NCI-H187 treated with DMSO at 0.1 percent for 48 hours (cell line): ENCODE measurements around the gene EPHA6.
"Not testable (repeated sequence)": the region's sequence is repeated elsewhere in the genome, so short reads cannot be mapped to it uniquely, and the experiment has no call there.

Experiments
- DNase-seq: peaks from one replicate; lab custom pipeline; 2025; lab: John Stamatoyannopoulos, UW

Gene EPHA6

GRCh38 chr3:97025612-97026011 is 211.2 kb downstream of the EPHA6 start:
- not testable (repeated sequence) for DNase-seq

GRCh38 chr3:97029972-97030371 is 215.6 kb downstream of the EPHA6 start:
- DNase-seq, result no peak

GRCh38 chr3:97037294-97037943 is 223.0 kb downstream of the EPHA6 start:
- no peak for DNase-seq

- DNase-seq, result no peak
Observed at GRCh38 chr3:97043411-97043810, 229.0 kb downstream of the EPHA6 start.

GRCh38 chr3:97057365-97057764 is 243.0 kb downstream of the EPHA6 start:
- DNase-seq, result no peak

GRCh38 chr3:97059168-97059567 is 244.8 kb downstream of the EPHA6 start:
- no peak for DNase-seq

GRCh38 chr3:97066531-97066930 is 252.1 kb downstream of the EPHA6 start:
- DNase-seq, result no peak

- DNase-seq, result no peak
Observed at GRCh38 chr3:97070302-97070701, 255.9 kb downstream of the EPHA6 start.

- no peak for DNase-seq
Observed at GRCh38 chr3:97074546-97074945, 260.2 kb downstream of the EPHA6 start.

GRCh38 chr3:97076673-97077072 is 262.3 kb downstream of the EPHA6 start:
- DNase-seq, result no peak

- no peak for DNase-seq
Observed at GRCh38 chr3:97089621-97090020, 275.2 kb downstream of the EPHA6 start.

GRCh38 chr3:97102641-97103040 is 288.2 kb downstream of the EPHA6 start:
- DNase-seq, result no peak

- DNase-seq, result no peak
Observed at GRCh38 chr3:97105989-97106651, 291.7 kb downstream of the EPHA6 start.

GRCh38 chr3:97106652-97106989 is 292.2 kb downstream of the EPHA6 start:
- no peak for DNase-seq

GRCh38 chr3:97108136-97108535 is 293.7 kb downstream of the EPHA6 start:
- no peak for DNase-seq

- DNase-seq, result no peak
Observed at GRCh38 chr3:97111244-97111643, 296.9 kb downstream of the EPHA6 start.

GRCh38 chr3:97121386-97121785 is 307.0 kb downstream of the EPHA6 start:
- no peak for DNase-seq

GRCh38 chr3:97125902-97126499 is 311.6 kb downstream of the EPHA6 start:
- no peak for DNase-seq

- no peak for DNase-seq
Observed at GRCh38 chr3:97131476-97131875, 317.1 kb downstream of the EPHA6 start.

- DNase-seq, result no peak
Observed at GRCh38 chr3:97138914-97139541, 324.6 kb downstream of the EPHA6 start.

GRCh38 chr3:97148931-97149330 is 334.5 kb downstream of the EPHA6 start:
- DNase-seq, result no peak

- no peak for DNase-seq
Observed at GRCh38 chr3:97161169-97161568, 346.8 kb downstream of the EPHA6 start.

- no peak for DNase-seq
Observed at GRCh38 chr3:97177242-97177641, 362.8 kb downstream of the EPHA6 start.
